ENCODE data around the gene PGAP6. TPM values are rescaled to one million over a fixed set of nuclear protein-coding genes. Genes with fewer than 3 reads are reported as not detected.
"Not testable (repeated sequence)": the region's sequence is repeated elsewhere in the genome, so short reads cannot be mapped to it uniquely, and the experiment has no call there.

Gene PGAP6
- total RNA-seq, 1 donor from 2014 or later = 36.3 TPM

DNA sequence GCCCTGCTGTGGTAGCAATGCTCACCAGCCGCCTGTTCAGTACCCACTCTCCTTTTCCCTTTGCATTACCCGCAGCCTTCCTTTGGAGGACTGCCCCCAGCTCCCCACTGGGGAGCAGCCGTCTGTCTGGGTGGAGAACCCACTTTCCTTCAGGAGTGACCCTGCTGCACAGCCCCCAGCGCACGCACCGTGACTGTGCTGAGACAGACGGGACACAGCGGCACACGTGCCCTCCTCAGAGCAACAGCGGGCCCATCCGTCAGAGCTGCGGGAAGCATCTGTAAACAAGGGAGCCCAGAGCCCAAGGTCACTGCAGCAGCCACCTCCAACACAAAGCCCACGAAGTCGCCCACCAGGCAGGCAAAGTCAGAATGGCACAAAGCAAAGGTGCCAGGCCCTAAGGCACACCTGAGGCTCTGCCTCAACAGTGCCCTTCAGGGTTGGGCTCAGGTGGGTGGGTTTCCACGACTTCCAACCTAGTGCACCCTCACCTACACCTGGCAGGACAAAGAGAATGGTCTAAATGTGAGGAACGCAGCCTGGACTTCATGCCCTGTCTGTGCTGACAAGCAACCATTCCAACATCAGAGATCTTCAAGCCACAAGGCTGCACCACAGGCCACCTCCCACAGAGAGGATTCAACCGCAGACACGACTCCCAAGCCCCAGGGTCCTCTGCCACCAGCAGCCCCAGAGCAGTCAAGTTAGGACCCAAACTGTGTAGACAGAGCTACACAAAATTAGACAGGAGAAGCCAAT lies 39.1 kb downstream of the PGAP6 start:
- Mint-ChIP-seq H3K4me1 (ENCODE audit: low read depth) (peaks cover 24% of the 10 kb centered on the region), H3K27me3 (ENCODE audit: insufficient read depth) (no peaks in the 10 kb centered on the region), H3K27ac (no peak overlapping the region), H3K9me3 (no peaks in the 10 kb centered on the region), H3K36me3 (ENCODE audit: low read depth) (peaks cover 27% of the 10 kb centered on the region), H3K4me3 (peak overlapping the region; percentile 45)
- no peak for DNase-seq (ENCODE audit: low spot score)
- intact Hi-C loops (cut with micrococcal nuclease) = no loop called here

GRCh38 chr16:341974-342336 lies 39.8 kb downstream of the PGAP6 start:
- Mint-ChIP-seq H3K36me3 (ENCODE audit: low read depth) (peaks cover 22% of the 10 kb centered on the region), H3K4me1 (ENCODE audit: low read depth) (peaks cover 21% of the 10 kb centered on the region)
- intact Hi-C loops (cut with micrococcal nuclease); H3K27me3 Mint-ChIP-seq (ENCODE audit: insufficient read depth); DNase-seq (ENCODE audit: low spot score); H3K9me3 Mint-ChIP-seq; H3K4me3 Mint-ChIP-seq; H3K27ac Mint-ChIP-seq: not testable (repeated sequence)

DNA sequence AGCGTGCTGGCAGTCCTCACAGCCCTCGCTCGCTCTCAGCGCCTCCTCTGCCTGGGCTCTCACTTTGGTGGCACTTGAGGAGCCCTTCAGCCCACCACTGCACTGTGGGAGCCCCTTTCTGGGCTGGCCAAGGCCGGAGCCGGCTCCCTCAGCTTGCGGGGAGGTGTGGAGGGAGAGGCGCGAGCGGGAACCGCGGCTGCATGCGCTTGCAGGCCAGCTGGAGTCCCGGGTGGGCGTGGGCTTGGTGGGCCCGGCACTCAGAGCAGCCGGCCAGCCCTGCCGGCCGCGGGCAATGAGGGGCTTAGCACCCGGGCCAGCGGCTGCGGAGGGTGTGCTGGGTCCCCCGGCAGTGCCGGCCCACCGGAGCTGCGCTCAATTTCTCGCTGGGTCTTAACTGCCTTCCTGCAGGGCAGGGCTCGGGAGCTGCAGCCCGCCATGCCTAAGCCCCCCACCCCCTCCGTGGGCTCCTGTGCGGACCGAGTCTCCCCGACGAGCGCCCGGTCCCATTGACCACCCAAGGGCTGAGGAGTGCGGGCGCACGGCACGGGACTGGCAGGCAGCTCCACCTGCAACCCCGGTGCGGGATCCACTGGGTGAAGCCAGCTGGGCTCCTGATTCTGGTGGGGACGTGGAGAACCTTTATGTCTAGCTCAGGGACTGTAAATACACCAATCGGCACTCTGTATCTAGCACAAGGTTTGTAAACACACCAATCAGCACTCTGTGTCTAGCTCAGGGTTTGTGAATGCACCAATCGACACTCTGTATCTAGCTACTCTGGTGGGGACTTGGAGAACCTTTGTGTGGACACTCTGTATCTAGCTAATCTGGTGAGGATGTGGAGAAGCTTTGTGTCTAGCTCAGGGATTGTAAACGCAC lies 40.4 kb downstream of the PGAP6 start:
- H3K9me3 Mint-ChIP-seq; intact Hi-C loops (cut with micrococcal nuclease); H3K27me3 Mint-ChIP-seq (ENCODE audit: insufficient read depth); DNase-seq (ENCODE audit: low spot score); H3K27ac Mint-ChIP-seq; H3K4me3 Mint-ChIP-seq: not testable (repeated sequence)
- peaks cover 21% of the 10 kb centered on the region for H3K36me3 Mint-ChIP-seq (ENCODE audit: low read depth)
- H3K4me1 Mint-ChIP-seq (ENCODE audit: low read depth) = peaks cover 18% of the 10 kb centered on the region

DNA sequence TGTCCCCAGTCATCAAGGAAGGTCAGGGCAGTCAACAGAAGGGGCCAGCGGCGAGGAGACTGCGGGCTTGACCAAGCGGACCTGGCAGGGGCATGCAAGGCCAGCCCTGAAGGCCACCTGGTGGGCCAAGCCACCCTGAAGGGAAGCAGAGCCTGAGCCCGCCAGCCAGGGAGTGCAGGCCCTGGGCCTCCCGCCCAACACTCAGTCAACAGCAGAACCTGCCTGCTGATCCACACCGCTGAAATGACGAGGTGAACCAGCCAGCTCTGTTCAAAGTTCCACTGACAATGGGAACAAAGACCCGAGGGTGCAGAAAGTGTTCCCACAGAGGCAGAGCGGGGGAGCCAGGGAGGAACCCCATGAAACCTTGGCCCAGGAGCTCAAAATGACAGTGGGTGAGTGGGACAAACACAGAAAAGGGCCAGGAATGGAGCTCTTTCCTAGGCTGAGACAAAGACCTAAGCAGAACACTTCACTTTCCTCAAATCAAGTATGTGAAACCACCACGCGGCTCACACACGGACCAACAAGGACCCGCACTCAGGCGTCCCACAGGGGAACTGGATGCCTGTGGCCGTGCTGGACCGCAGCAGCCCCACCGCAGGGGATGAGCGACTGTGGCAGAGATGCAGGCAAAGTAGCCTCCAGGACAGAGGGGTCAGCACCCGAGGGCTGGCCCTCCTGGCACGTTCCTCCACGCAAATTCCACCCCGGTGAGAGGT lies 41.2 kb downstream of the PGAP6 start:
- intact Hi-C loops (cut with micrococcal nuclease) = no loop called here
- no peaks in the 10 kb centered on the region for H3K27me3 Mint-ChIP-seq (ENCODE audit: insufficient read depth)
- H3K27ac Mint-ChIP-seq = no peak overlapping the region
- no peak for DNase-seq (ENCODE audit: low spot score)
- H3K9me3 Mint-ChIP-seq = no peaks in the 10 kb centered on the region
- H3K4me1 Mint-ChIP-seq (ENCODE audit: low read depth) = peaks cover 19% of the 10 kb centered on the region
- peaks cover 19% of the 10 kb centered on the region for H3K36me3 Mint-ChIP-seq (ENCODE audit: low read depth)
- H3K4me3 Mint-ChIP-seq = no peak overlapping the region

DNA sequence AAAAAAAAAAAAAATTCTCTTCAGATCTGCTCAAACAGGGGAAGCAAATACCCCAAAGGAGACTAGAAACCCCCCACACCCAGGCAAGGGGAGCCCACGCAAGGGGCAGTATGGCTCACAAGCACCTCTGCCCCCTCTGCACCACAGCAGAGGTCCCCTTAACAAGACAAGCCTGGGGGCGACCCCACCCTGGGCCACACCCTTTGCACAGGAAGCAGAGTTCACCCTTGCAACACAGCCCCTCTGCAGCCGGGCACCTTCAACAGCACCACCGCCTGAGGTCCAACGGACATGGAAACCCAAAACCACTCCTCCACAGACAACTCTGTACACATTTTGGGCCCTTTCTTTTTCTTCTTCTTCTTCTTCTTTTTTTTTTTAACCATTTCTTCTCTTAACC lies 42.1 kb downstream of the PGAP6 start:
- H3K4me3 Mint-ChIP-seq = peak overlapping the region; percentile 22
- H3K9me3 Mint-ChIP-seq = no peaks in the 10 kb centered on the region
- H3K27me3 Mint-ChIP-seq (ENCODE audit: insufficient read depth) = no peaks in the 10 kb centered on the region
- intact Hi-C loops (cut with micrococcal nuclease) = no loop called here
- DNase-seq (ENCODE audit: low spot score) = no peak
- H3K4me1 Mint-ChIP-seq (ENCODE audit: low read depth) = peaks cover 24% of the 10 kb centered on the region
- peak overlapping the region; percentile 8 for H3K27ac Mint-ChIP-seq
- H3K36me3 Mint-ChIP-seq (ENCODE audit: low read depth) = peaks cover 11% of the 10 kb centered on the region

GRCh38 chr16:337975-338575 lies 43.7 kb downstream of the PGAP6 start:
- H3K4me3 Mint-ChIP-seq = no peak overlapping the region

DNA sequence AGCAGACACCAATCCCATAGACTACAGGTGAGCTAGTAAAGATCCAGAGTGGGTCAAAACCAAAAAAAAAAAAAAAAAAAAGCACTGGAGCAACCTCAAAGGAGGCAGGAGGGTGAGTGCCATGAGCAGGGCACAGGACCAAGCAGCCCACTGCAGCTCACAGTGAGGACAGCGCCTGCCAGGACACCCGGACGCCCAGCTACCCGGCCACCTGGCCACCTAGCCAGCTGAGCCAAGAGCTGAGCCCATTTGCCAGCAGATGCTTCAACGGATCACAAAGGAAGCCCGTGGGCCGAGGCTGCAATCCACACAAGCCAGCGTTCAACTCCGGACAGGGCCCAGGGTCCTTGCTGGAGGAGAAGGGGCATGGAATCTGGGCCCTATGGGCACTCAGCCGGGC lies 44.3 kb downstream of the PGAP6 start:
- Mint-ChIP-seq H3K27me3 (ENCODE audit: insufficient read depth) (no peaks in the 10 kb centered on the region), H3K4me1 (ENCODE audit: low read depth) (peaks cover 17% of the 10 kb centered on the region), H3K27ac (no peak overlapping the region), H3K4me3 (no peak overlapping the region), H3K9me3 (no peaks in the 10 kb centered on the region), H3K36me3 (ENCODE audit: low read depth) (peaks cover 5% of the 10 kb centered on the region)
- no peak for DNase-seq (ENCODE audit: low spot score)
- intact Hi-C loops (cut with micrococcal nuclease) = no loop called here

More at GRCh38 chr16:337975-338575, 43.7 kb downstream of the PGAP6 start:
- peaks cover 8% of the 10 kb centered on the region for H3K36me3 Mint-ChIP-seq (ENCODE audit: low read depth)
- H3K27ac Mint-ChIP-seq = no peak overlapping the region
- no peaks in the 10 kb centered on the region for H3K9me3 Mint-ChIP-seq
- H3K27me3 Mint-ChIP-seq (ENCODE audit: insufficient read depth) = no peaks in the 10 kb centered on the region
- intact Hi-C loops (cut with micrococcal nuclease) = no loop called here
- no peak for DNase-seq (ENCODE audit: low spot score)
- H3K4me1 Mint-ChIP-seq (ENCODE audit: low read depth) = peaks cover 23% of the 10 kb centered on the region

- Mint-ChIP-seq H3K9me3 (no peaks in the 10 kb centered on the region), H3K4me1 (ENCODE audit: low read depth) (peaks cover 15% of the 10 kb centered on the region), H3K36me3 (ENCODE audit: low read depth) (no peaks in the 10 kb centered on the region), H3K4me3 (no peak overlapping the region), H3K27me3 (ENCODE audit: insufficient read depth) (no peaks in the 10 kb centered on the region), H3K27ac (no peak overlapping the region)
- DNase-seq (ENCODE audit: low spot score) = no peak
- intact Hi-C loops (cut with micrococcal nuclease) = no loop called here
These were observed 45.5 kb downstream of the PGAP6 start for GRCh38 chr16:336269-336668.

DNA sequence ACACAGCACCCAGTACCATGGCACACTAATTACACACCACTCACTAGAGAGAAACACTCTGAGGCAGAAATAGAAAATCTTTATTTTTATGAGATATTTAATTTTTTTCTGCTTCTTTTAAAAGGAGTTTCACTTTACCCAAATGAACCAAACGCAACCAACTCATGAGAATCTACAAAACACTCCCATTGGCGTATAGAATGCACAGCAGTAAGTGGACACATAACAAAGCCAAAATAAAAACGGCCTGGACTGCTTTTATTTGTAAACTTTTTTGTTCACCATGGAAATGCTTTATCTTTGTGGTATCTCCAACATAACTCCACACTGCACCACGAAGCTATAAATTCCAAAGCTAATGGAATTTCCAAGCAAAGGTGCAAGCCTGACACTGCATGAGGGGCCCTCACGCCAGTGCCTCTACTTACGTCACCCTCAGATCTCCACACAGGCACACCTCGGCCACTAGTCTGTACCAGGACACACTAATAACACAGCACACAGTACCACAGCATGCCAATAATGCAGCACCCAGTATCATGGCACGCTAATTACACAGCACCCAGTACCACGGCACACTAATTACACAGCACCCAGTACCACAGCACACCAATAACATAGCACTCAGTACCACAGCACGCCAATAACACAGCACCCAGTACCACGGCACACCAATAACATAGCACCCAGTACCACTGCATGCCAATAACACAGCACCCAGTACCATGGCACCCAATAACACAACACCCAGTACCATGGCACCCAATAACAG lies 46.7 kb downstream of the PGAP6 start:
- peaks cover 24% of the 10 kb centered on the region for H3K4me1 Mint-ChIP-seq (ENCODE audit: low read depth)
- not testable (repeated sequence) for DNase-seq (ENCODE audit: low spot score); H3K27me3 Mint-ChIP-seq (ENCODE audit: insufficient read depth)

DNA sequence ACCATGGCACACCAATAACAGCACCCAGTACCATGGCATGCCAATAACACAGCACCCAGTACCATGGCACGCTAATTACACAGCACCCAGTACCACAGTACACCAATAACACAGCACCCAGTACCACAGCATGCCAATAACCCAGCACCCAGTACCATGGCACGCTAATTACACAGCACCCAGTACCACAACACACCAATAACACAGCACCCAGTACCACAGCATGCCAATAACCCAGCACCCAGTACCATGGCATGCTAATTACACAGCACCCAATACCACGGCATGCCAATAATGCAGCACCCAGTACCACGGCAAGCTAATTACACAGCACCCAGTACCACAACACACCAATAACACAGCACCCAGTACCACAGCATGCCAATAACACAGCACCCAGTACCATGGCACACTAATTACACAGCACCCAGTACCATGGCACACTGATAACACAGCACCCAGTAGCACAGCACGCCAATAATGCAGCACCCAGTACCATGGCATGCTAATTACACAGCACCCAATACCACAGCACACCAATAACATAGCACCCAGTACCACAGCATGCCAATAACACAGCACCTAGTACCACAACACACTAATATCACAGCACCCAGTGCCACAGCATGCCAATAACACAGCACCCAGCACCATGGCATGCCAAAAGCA lies 47.5 kb downstream of the PGAP6 start:
- H3K9me3 Mint-ChIP-seq; intact Hi-C loops (cut with micrococcal nuclease); H3K36me3 Mint-ChIP-seq (ENCODE audit: low read depth); H3K4me3 Mint-ChIP-seq; H3K27me3 Mint-ChIP-seq (ENCODE audit: insufficient read depth); DNase-seq (ENCODE audit: low spot score); H3K27ac Mint-ChIP-seq: not testable (repeated sequence)
- H3K4me1 Mint-ChIP-seq (ENCODE audit: low read depth) = peaks cover 18% of the 10 kb centered on the region

More for the DNA sequence above, 46.7 kb downstream of the PGAP6 start:
- H3K4me3 Mint-ChIP-seq; H3K9me3 Mint-ChIP-seq; H3K36me3 Mint-ChIP-seq (ENCODE audit: low read depth); H3K27ac Mint-ChIP-seq; intact Hi-C loops (cut with micrococcal nuclease): not testable (repeated sequence)

DNA sequence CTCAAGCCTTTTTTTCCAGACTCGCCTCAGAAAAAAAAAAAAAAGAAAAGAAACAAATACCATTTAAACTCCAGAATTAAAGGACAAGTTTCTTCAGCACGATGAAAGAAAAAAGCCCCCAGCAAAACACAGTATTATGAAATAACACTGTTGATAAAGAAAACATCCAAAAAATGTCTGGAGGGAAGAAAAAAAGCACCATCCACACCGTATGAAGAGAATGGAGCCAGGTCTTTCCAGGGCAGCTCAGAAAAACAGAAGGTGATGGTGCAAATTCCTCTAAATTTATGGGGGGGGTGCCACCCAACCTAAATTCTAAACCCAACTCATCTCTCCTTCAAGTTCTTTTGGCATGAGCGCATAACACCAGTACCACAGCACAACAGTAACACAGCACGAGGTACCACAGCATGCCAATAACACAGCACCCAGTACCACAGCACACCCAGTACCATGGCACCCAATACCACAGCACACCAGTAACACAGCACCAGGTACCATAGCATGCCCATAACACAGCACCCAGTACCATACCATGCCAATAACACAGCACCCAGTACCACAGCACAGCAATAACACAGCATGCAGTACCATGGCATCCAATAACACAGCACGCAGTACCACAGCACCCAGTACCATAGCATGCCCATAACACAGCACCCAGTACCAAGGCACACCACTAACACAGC lies 48.2 kb downstream of the PGAP6 start:
- H3K4me3 Mint-ChIP-seq = no peak overlapping the region
- H3K36me3 Mint-ChIP-seq (ENCODE audit: low read depth) = no peaks in the 10 kb centered on the region
- no peaks in the 10 kb centered on the region for H3K27me3 Mint-ChIP-seq (ENCODE audit: insufficient read depth)
- H3K9me3 Mint-ChIP-seq = no peaks in the 10 kb centered on the region
- peaks cover 18% of the 10 kb centered on the region for H3K4me1 Mint-ChIP-seq (ENCODE audit: low read depth)
- intact Hi-C loops (cut with micrococcal nuclease) = no loop called here
- DNase-seq (ENCODE audit: low spot score) = no peak
- H3K27ac Mint-ChIP-seq = no peak overlapping the region

Data from activated T-helper 1 cell treated with anti-CD3 and anti-CD28 coated beads, Interleukin-12 subunit alpha, Interleukin-12 subunit beta, Interleukin-2, Interleukin-4 antibody, amounts not matched to agents 30 ng/mL and 10 ng/mL and 1 ng/mL, durations not matched to agents 14 hours and 24 hours and 36 hours (primary cell).